GM19238 (cell line): Measurements from ENCODE around the gene RAMAC.
"Not testable (repeated sequence)": the region's sequence is repeated elsewhere in the genome, so short reads cannot be mapped to it uniquely, and the experiment has no call there.

Experiments
- DNase-seq: peaks from one replicate; pipeline ENCODE4 v3.0.0; 2011; ENCODE audit warnings: low spot score; ENCODE audit not compliant: insufficient read length

The RAMAC gene

GRCh38 chr15:82966671-82967071, 19.3 kb upstream of the RAMAC start:
- DNase-seq: no peak

- DNase-seq: no peak
Observed at GRCh38 chr15:82968066-82968465, 17.9 kb upstream of the RAMAC start.

- DNase-seq: no peak
Observed at GRCh38 chr15:82969353-82969752, 16.7 kb upstream of the RAMAC start.

- no peak for DNase-seq
Observed at GRCh38 chr15:82970078-82970686, 15.8 kb upstream of the RAMAC start.

GRCh38 chr15:82970696-82971095, 15.3 kb upstream of the RAMAC start:
- no peak for DNase-seq

- no peak for DNase-seq
Observed at GRCh38 chr15:82971218-82971984, 14.6 kb upstream of the RAMAC start.

- DNase-seq: no peak
Observed at GRCh38 chr15:82972990-82973389, 13.0 kb upstream of the RAMAC start.

GRCh38 chr15:82977076-82977475, 8.9 kb upstream of the RAMAC start:
- DNase-seq: no peak

GRCh38 chr15:82978438-82978837, 7.6 kb upstream of the RAMAC start:
- no peak for DNase-seq

GRCh38 chr15:82979726-82980125, 6.3 kb upstream of the RAMAC start:
- no peak for DNase-seq

GRCh38 chr15:82980981-82981380, 5.0 kb upstream of the RAMAC start:
- no peak for DNase-seq

GRCh38 chr15:82986442-82986780, 401 bp downstream of the RAMAC start:
- DNase-seq: no peak

GRCh38 chr15:82992436-82992998, 6.5 kb downstream of the RAMAC start:
- no peak for DNase-seq

- DNase-seq: no peak
Observed at GRCh38 chr15:82993144-82993543, 7.1 kb downstream of the RAMAC start.

GRCh38 chr15:82995076-82995475, 9.1 kb downstream of the RAMAC start:
- no peak for DNase-seq

GRCh38 chr15:82995938-82996337, 9.9 kb downstream of the RAMAC start:
- DNase-seq: no peak

GRCh38 chr15:82999426-82999825, 13.4 kb downstream of the RAMAC start:
- no peak for DNase-seq

GRCh38 chr15:82999905-83000671, 14.1 kb downstream of the RAMAC start:
- peak; percentile 27 for DNase-seq

GRCh38 chr15:83000672-83001031, 14.6 kb downstream of the RAMAC start:
- not testable (repeated sequence) for DNase-seq

GRCh38 chr15:83010709-83011270, 24.8 kb downstream of the RAMAC start:
- DNase-seq: peak; percentile 70

GRCh38 chr15:83011271-83012075, 25.5 kb downstream of the RAMAC start, which contains the start of gene C15orf40:
Gene C15orf40, minus strand, starts transcription at chr15:83011639. Its CDS starts 32 bp downstream, at chr15:83011607.
- peak; percentile 86 for DNase-seq
